ENCODE data around the gene SESN1.

DNA sequence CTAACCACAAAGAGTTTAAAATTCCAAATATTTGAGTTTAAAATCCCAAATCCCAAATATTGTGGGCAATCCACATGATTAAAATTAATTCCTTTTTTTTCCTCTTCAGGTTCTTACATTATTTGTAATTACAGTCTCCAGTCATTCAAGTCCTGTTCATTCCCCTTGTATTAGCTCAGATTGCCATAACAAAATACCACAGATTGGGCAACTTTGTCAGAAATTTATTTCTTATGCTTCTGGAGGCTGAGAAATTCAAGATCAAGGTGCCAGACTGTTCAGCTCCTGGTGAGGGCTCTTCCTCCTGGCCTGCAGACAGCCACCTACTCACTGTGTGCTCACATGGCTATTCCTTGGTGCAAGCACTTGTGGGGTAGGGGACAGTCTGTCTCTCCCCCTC is 141.0 kb downstream of the SESN1 start:
- TF ChIP-seq, protein P1, sequence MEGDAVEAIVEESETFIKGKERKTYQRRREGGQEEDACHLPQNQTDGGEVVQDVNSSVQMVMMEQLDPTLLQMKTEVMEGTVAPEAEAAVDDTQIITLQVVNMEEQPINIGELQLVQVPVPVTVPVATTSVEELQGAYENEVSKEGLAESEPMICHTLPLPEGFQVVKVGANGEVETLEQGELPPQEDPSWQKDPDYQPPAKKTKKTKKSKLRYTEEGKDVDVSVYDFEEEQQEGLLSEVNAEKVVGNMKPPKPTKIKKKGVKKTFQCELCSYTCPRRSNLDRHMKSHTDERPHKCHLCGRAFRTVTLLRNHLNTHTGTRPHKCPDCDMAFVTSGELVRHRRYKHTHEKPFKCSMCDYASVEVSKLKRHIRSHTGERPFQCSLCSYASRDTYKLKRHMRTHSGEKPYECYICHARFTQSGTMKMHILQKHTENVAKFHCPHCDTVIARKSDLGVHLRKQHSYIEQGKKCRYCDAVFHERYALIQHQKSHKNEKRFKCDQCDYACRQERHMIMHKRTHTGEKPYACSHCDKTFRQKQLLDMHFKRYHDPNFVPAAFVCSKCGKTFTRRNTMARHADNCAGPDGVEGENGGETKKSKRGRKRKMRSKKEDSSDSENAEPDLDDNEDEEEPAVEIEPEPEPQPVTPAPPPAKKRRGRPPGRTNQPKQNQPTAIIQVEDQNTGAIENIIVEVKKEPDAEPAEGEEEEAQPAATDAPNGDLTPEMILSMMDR (IDR thresholded peaks at IDR 0.05): no peak
- TF ChIP-seq POLR2A (IDR thresholded peaks at IDR 0.05): no peak

Measured in upper lobe of left lung (tissue), 4 donors.